Hematopoietic multipotent progenitor cell treated with erythropoietin and hydrocortisone succinate and interleukin-3 and kit ligand, for 15 days (in vitro differentiated cells): ENCODE data around the gene ARHGEF12.

Experiments used
- DNase-seq: peaks from one replicate; pipeline ENCODE4 v3.0.0-alpha.2; 2015; ENCODE audit warnings: low spot score

The ARHGEF12 gene

GRCh38 chr11:120538707-120539106 lies 202.5 kb downstream of the ARHGEF12 start:
- DNase-seq: no peak
